GM19238 (cell line): ENCODE data around the gene LY6G6F.

Source experiments
- DNase-seq: peaks from one replicate; pipeline ENCODE4 v3.0.0; 2011; ENCODE audit warnings: low spot score; ENCODE audit not compliant: insufficient read length

Gene LY6G6F

DNA sequence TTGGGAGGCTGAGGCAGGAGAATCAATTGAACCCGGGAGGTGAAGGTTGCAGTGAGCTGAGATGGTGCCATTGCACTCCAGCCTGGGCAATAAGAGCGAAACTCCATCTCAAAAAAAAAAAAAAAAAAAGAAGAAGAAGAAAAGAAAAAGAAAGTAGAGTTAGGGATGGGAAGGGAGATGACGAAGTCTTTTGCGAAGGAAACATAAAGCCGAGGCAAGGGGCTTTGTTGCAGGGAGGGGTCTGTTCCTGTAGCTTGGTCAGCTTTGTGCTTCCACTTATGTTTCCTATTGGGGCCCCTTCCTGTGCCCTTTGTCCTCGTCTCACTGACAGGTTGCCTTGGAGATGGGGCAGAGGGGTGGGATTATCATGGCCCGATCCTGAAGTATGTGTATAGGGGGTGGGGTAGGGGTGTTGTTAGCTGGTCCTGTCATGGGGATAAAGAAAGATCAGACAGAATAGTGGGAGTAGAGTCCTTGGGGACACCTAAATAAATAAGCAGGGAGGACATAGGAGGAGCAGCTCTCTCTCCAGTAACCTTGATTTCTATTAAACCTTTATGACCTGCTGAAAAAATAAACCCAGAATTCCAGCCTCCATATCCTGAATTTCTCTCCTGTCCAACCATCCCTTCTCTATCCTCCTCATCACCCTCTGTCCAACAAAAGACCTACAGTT is 30.8 kb downstream of the LY6G6F start:
- DNase-seq: no peak

- DNase-seq: peak; percentile 47
Observed at GRCh38 chr6:31737991-31738979, 31.6 kb downstream of the LY6G6F start.

GRCh38 chr6:31739639-31740396 is 33.2 kb downstream of the LY6G6F start, which contains the start of gene MSH5:
Gene MSH5 (plus strand): TSS chr6:31740005. CDS start chr6:31740467, 462 bp downstream.
- DNase-seq: peak; percentile 88

DNA sequence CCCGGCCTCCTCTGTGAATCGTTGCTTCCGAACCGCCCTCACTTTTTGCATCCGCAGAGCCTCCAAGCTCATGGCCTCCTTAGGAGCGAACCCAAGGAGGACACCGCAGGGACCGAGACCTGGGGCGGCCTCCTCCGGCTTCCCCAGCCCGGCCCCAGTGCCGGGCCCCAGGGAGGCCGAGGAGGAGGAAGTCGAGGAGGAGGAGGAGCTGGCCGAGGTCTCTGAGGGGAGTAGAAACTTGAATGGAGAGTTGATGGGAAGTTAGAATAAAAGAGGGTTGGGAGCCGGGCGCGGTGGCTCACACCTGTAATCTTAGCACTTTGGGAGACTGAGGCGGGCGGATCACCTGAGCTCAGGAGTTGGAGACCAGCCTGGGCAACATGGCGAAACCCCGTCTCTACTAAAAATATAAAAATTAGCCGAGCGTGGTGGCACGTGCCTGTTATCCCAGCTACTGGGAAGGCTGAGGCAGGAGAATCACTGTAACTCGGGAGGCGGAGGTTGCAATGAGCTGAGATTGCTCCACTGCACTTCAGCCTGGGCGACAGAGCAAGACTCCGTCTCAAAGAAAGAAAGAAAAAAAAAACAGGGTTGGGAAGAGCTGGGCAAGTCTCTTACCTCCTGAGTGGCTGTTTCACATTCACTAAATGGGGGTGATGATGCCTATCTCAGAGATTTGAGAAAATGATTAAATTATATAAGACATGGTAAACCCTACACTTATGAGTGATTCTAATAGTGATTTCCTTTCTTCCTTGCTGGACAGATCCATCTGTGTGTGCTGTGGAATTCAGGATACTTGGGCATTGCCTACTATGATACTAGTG is 33.9 kb downstream of the LY6G6F start:
- peak; percentile 47 for DNase-seq

DNA sequence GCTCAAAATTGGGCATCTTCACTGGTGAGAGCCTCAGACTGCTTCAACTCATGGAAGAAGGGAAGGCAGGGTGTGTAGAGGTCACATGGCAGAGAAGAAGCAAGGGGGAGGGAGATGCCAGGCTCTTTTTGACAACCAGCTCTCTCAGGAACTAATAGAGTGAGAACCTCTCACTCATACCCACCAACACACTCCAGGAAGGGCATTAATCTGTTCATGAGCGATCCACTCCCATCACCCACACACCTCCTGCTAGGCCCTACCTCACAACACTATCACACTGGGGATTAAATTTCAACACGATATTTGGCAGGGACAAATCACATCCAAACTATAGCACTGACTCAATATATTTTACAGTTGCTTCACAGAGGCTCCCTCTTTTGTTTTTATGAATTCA is 35.1 kb downstream of the LY6G6F start:
- no peak for DNase-seq

DNA sequence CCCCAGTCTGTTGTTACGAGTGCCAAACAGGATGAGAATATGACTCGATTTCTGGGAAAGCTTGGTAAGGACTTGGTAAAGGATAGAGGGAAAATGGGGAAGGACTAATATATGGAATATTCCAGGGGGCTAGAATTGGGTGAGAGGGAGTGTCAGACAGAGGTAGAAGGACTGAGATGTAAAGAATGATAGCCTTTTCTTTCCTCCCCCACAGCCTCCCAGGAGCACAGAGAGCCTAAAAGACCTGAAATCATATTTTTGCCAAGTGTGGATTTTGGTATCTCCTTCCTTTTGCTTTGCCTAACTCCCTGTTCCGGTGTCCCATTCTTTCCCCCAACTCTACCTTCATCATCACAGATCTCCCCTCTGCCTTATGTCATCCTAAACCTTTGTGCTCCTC is 36.2 kb downstream of the LY6G6F start:
- no peak for DNase-seq

DNA sequence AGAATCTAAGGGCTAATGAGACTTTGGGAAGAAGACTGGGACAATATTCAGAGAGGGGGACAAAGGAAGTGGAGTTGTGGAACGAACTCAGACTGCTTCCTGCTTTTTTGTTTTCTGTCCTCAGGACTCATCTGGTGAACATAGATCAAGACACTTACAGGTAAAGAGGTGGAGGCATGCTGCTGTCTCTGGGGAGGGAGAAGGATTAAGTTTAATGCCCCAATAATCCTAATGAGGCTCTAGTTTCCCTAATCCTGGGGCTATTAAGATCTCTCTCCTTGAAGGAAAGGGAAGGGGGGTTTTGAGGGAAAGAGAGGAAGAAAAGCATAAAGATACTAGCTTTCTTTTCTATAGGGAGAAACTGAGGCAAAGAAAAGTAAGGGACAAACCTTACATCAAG is 37.8 kb downstream of the LY6G6F start:
- DNase-seq: no peak

DNA sequence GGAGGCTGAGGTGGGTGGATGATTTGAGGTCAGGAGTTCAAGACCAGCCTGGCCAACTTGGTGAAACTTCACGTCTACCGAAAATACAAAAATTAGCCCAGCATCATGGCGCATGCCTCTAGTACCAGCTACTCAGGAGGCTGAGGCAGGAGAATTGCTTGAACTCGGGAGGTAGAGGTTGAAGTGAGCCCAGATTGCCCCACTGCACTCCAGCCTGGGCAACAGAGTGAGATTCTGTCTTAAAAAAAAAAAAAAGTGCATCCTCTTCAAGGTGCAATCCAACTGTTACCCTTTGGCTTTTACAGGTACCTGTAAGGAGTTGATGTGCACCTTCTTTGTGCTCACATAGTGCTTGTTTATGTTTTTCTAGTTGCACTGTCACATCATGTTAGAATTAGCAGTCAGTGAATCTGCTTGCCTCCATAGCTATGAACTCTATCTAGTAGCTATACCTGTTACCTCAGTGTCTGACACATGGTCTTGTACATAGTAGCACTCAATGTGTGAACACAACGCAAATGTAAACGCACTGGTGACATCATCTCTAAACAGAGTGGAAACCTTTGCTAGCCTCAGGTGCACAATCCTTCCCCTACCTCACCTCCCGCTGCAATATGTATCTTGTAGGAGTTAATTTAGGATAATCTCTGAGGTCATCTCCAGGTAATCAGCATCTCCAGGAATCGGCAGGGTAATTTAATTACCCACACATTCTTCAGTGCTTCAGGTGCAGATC is 42.8 kb downstream of the LY6G6F start:
- no peak for DNase-seq

DNA sequence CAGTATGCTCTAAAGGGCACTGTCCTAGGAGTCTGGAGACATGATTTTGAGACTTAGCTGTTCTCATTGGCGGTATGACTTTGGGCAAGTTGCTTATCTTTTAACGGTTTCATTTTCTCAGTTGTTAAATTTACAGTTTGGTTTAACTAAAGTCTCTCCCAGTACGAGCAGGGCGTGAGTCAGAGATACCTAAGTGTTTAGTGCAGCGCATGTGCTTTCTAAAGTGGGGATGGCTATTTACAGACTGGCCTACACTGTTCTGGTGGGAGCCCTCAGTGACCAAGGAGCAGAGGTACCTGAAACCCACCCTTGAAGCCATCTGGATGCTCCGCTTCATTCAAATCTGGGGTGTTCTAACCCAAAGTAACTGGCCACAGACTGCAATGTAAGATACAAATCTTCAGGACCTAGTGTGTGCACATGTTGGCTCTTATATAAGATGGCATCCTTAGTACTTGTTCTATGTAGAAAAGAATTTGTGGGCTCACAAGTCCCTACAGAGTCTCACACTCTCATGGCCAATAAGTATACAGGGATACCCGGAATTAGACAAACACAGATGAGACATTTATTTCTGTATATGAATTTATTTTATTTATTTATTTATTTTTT is 43.9 kb downstream of the LY6G6F start:
- no peak for DNase-seq

GRCh38 chr6:31752739-31753319 is 46.2 kb downstream of the LY6G6F start:
- DNase-seq: no peak

GRCh38 chr6:31758281-31758680 is 51.6 kb downstream of the LY6G6F start:
- DNase-seq: no peak
